HepG2 (cell line): ENCODE results near the gene ZDHHC19. TPM values are rescaled to one million over a fixed set of nuclear protein-coding genes. Genes with fewer than 3 reads are reported as not detected.
A peak's percentile ranks its signal among the peaks of the same experiment; 100 is the strongest.

Source experiments
- ELF4 ChIP-seq: sonication (generic); formaldehyde crosslinking; IDR thresholded peaks from 2 replicates; pipeline ENCODE4 v1.5.0; 2020; ENCODE audit warnings: missing genetic modification reagents, mild to moderate bottlenecking, moderate library complexity, borderline replicate concordance
- HOXA3 ChIP-seq: sonication (generic); formaldehyde crosslinking; IDR thresholded peaks from 2 replicates; pipeline ENCODE4 v1.5.0; 2020; ENCODE audit warnings: missing genetic modification reagents
- HOXD1 ChIP-seq: sonication (generic); formaldehyde crosslinking; IDR thresholded peaks from 2 replicates; pipeline ENCODE4 v1.5.0; 2020; ENCODE audit warnings: missing genetic modification reagents
- MATR3 ChIP-seq: sonication (generic); formaldehyde crosslinking; IDR thresholded peaks from 2 replicates; pipeline ENCODE4 v1.4.0; 2020; ENCODE audit warnings: missing genetic modification reagents
- RELA ChIP-seq: sonication (generic); formaldehyde crosslinking; IDR thresholded peaks from 2 replicates; pipeline ENCODE4 v1.4.0; 2020; ENCODE audit warnings: missing genetic modification reagents
- SNAI1 ChIP-seq: sonication (generic); formaldehyde crosslinking; IDR thresholded peaks from 2 replicates; pipeline ENCODE4 v1.5.0; 2020; ENCODE audit warnings: mild to moderate bottlenecking, missing genetic modification reagents, borderline replicate concordance
- WIZ ChIP-seq: sonication (generic); formaldehyde crosslinking; IDR thresholded peaks from 2 replicates; pipeline ENCODE4 v1.5.1; 2020; ENCODE audit warnings: mild to moderate bottlenecking, missing genetic modification reagents
- ZMYM2 ChIP-seq: sonication (generic); formaldehyde crosslinking; IDR thresholded peaks from 2 replicates; pipeline ENCODE4 v1.8.0; 2022; ENCODE audit warnings: mild to moderate bottlenecking, missing genetic modification reagents
- ZNF333 ChIP-seq: sonication (generic); formaldehyde crosslinking; IDR thresholded peaks from 2 replicates; pipeline ENCODE4 v1.4.0; 2020; ENCODE audit warnings: mild to moderate bottlenecking, missing genetic modification reagents, borderline replicate concordance
- ZNF441 ChIP-seq: sonication (generic); formaldehyde crosslinking; IDR thresholded peaks from 2 replicates; pipeline ENCODE4 v1.7.0; 2021; ENCODE audit warnings: missing genetic modification reagents, borderline replicate concordance
- ZNF530 ChIP-seq: sonication (generic); formaldehyde crosslinking; IDR thresholded peaks from 2 replicates; pipeline ENCODE4 v1.5.0; 2020; ENCODE audit warnings: low read depth, mild to moderate bottlenecking, missing genetic modification reagents
- ZNF605 ChIP-seq: sonication (generic); formaldehyde crosslinking; IDR thresholded peaks from 2 replicates; pipeline ENCODE4 v1.8.0; 2022; ENCODE audit warnings: mild to moderate bottlenecking, missing genetic modification reagents
- ZNF724P ChIP-seq: sonication (generic); formaldehyde crosslinking; IDR thresholded peaks from 2 replicates; pipeline ENCODE4 v1.8.0; 2022; ENCODE audit warnings: missing genetic modification reagents, borderline replicate concordance
- ZNF792 ChIP-seq: IDR thresholded peaks from 2 replicates; pipeline ENCODE4 v1.6.1; 2016
- polyA plus RNA-seq, 8 experiments: library from polyadenylated mRNA; depleted of rRNA in 3 of 8; stranded (reverse) in 7 of 8; unstranded in 1 of 8; fragments of >200 nt; fragmentation: Illumina TruSeq in 4 of 8; extraction: Trizol in 4 of 8; gene quantifications; 2 replicates each; pipeline versions ENCODE4 v1.2.1 to v1.2.3, GENCODE V29; 2011 to 2016; ENCODE audit warnings: low read depth in 4 of 8, missing spikeins in 1 of 8, mixed read lengths in 1 of 8; ENCODE audit not compliant: insufficient read depth in 1 of 8
- total RNA-seq, 5 experiments: library from RNA; depleted of rRNA; stranded (reverse); fragments of >200 nt; fragmentation: Illumina TruSeq; extraction: Trizol; gene quantifications; 2 replicates each; pipeline ENCODE4 v1.2.3, GENCODE V29; 2016; ENCODE audit warnings: low read depth in 1 of 5
- TF ChIP-seq, protein P1 (sequence below): sonication (generic); formaldehyde crosslinking; IDR thresholded peaks from 2 replicates; pipeline ENCODE4 v1.4.0; 2020; ENCODE audit warnings: missing genetic modification reagents
- TF ChIP-seq, protein P2 (sequence below): sonication (generic); formaldehyde crosslinking; IDR thresholded peaks from 2 replicates; pipeline ENCODE4 v1.9.0; 2021; ENCODE audit warnings: mild to moderate bottlenecking, missing genetic modification reagents
- TF ChIP-seq, protein P3 (sequence below), 2 experiments: sonication (generic) in 1 of 2; formaldehyde crosslinking in 1 of 2; IDR thresholded peaks; 2 replicates each; pipeline versions ENCODE4 v1.4.0 to v1.6.1; 2016 to 2020; ENCODE audit warnings: borderline replicate concordance in 1 of 2, low read depth in 1 of 2, mild to moderate bottlenecking in 1 of 2, missing genetic modification reagents in 1 of 2

ZDHHC19 gene
- total and polyA plus RNA-seq, 2 of the 13 experiments (the other 11 are each of a cell fraction or from before 2014, with no cell fraction given): 0.22 to 0.53 TPM

DNA sequence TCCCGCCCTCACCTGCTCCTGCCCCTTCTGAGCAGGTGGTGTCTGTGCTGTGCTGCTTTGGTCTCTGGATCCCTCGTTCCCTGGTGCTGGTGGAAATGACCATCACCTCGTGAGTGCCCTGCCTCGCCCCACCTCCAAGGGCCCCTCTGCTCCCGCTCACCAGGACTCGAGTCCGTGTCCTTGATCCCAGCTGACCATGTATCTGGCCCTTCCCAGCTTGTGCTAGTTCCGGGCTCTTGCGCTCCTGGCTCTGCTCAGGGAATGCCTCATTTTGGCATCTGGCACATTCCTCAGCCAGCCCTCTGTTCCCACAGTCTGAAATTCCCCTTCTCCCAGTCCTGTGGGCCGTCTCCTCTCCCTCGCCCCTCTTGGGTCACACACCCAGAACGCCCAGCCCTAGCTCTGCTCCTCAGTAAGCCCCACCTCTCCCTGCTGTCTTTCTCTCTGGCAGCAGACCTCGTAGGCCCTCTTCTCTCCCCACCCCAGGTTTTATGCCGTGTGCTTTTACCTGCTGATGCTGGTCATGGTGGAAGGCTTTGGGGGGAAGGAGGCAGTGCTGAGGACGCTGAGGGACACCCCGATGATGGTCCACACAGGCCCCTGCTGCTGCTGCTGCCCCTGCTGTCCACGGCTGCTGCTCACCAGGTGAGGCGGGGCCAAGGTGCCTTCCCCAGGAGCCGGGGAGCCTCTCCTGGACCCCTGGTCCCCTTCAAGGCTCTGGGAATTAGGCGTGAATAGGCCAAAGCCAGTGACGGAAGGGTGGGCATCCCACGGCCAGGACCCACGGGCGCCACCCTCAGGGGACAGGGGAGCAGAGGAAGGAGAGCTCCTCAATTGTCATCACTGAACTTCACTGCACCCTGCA is 16.7 kb upstream of the ZDHHC19 start (continued):
- TF ChIP-seq, protein P1, sequence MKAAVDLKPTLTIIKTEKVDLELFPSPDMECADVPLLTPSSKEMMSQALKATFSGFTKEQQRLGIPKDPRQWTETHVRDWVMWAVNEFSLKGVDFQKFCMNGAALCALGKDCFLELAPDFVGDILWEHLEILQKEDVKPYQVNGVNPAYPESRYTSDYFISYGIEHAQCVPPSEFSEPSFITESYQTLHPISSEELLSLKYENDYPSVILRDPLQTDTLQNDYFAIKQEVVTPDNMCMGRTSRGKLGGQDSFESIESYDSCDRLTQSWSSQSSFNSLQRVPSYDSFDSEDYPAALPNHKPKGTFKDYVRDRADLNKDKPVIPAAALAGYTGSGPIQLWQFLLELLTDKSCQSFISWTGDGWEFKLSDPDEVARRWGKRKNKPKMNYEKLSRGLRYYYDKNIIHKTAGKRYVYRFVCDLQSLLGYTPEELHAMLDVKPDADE: no peak
- TF ChIP-seq, protein P2, sequence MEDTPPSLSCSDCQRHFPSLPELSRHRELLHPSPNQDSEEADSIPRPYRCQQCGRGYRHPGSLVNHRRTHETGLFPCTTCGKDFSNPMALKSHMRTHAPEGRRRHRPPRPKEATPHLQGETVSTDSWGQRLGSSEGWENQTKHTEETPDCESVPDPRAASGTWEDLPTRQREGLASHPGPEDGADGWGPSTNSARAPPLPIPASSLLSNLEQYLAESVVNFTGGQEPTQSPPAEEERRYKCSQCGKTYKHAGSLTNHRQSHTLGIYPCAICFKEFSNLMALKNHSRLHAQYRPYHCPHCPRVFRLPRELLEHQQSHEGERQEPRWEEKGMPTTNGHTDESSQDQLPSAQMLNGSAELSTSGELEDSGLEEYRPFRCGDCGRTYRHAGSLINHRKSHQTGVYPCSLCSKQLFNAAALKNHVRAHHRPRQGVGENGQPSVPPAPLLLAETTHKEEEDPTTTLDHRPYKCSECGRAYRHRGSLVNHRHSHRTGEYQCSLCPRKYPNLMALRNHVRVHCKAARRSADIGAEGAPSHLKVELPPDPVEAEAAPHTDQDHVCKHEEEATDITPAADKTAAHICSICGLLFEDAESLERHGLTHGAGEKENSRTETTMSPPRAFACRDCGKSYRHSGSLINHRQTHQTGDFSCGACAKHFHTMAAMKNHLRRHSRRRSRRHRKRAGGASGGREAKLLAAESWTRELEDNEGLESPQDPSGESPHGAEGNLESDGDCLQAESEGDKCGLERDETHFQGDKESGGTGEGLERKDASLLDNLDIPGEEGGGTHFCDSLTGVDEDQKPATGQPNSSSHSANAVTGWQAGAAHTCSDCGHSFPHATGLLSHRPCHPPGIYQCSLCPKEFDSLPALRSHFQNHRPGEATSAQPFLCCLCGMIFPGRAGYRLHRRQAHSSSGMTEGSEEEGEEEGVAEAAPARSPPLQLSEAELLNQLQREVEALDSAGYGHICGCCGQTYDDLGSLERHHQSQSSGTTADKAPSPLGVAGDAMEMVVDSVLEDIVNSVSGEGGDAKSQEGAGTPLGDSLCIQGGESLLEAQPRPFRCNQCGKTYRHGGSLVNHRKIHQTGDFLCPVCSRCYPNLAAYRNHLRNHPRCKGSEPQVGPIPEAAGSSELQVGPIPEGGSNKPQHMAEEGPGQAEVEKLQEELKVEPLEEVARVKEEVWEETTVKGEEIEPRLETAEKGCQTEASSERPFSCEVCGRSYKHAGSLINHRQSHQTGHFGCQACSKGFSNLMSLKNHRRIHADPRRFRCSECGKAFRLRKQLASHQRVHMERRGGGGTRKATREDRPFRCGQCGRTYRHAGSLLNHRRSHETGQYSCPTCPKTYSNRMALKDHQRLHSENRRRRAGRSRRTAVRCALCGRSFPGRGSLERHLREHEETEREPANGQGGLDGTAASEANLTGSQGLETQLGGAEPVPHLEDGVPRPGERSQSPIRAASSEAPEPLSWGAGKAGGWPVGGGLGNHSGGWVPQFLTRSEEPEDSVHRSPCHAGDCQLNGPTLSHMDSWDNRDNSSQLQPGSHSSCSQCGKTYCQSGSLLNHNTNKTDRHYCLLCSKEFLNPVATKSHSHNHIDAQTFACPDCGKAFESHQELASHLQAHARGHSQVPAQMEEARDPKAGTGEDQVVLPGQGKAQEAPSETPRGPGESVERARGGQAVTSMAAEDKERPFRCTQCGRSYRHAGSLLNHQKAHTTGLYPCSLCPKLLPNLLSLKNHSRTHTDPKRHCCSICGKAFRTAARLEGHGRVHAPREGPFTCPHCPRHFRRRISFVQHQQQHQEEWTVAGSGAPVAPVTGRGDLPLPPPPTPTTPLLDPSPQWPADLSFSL (CRISPR knock-in tag): no peak
- TF ChIP-seq ELF4 (CRISPR knock-in tag) (no peak), ZNF441 (peak; percentile 34; the same call in 1 of the 2 replicates), ZNF792 (CRISPR knock-in tag) (0 out of 2 replicates have a peak, but pooled peaks have one; percentile 48), ZMYM2 (CRISPR knock-in tag) (peak; percentile 84), WIZ (CRISPR knock-in tag) (no peak), SNAI1 (CRISPR knock-in tag) (no peak), RELA (CRISPR knock-in tag) (no peak), HOXA3 (CRISPR knock-in tag) (peak; percentile 86), HOXD1 (no peak), ZNF333 (CRISPR knock-in tag) (no peak), ZNF605 (CRISPR knock-in tag) (peak; percentile 86), ZNF530 (no peak), MATR3 (no peak), ZNF724P (CRISPR knock-in tag) (no peak)
- TF ChIP-seq, protein P3, sequence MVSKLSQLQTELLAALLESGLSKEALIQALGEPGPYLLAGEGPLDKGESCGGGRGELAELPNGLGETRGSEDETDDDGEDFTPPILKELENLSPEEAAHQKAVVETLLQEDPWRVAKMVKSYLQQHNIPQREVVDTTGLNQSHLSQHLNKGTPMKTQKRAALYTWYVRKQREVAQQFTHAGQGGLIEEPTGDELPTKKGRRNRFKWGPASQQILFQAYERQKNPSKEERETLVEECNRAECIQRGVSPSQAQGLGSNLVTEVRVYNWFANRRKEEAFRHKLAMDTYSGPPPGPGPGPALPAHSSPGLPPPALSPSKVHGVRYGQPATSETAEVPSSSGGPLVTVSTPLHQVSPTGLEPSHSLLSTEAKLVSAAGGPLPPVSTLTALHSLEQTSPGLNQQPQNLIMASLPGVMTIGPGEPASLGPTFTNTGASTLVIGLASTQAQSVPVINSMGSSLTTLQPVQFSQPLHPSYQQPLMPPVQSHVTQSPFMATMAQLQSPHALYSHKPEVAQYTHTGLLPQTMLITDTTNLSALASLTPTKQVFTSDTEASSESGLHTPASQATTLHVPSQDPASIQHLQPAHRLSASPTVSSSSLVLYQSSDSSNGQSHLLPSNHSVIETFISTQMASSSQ (IDR thresholded peaks at IDR 0.05; ENCODE audit: low read depth): no peak
- TF ChIP-seq, protein P3 (CRISPR knock-in tag; IDR thresholded peaks at IDR 0.05; ENCODE audit: borderline replicate concordance): peak; percentile 50; the same call in 1 of the 2 replicates
